HG02981 (cell line): ENCODE data around the gene SMG6.
A peak's percentile ranks its signal among the peaks of the same experiment; 100 is the strongest.

ENCODE experiments used
- ATAC-seq: cut with Tn5 transposase; IDR thresholded peaks from one replicate; pipeline ENCODE4 v1.9.1; 2021; ENCODE audit warnings: mild to moderate bottlenecking, moderate library complexity; ENCODE audit not compliant: unreplicated experiment

SMG6 gene

GRCh38 chr17:2110436-2110835, 193.1 kb downstream of the SMG6 start:
- no peak for ATAC-seq

- ATAC-seq = no peak
Observed at GRCh38 chr17:2108170-2108569, 195.4 kb downstream of the SMG6 start.

- no peak for ATAC-seq
Observed at GRCh38 chr17:2107506-2107905, 196.1 kb downstream of the SMG6 start.

GRCh38 chr17:2107050-2107449, 196.5 kb downstream of the SMG6 start:
- ATAC-seq = no peak

GRCh38 chr17:2106308-2106955, 197.2 kb downstream of the SMG6 start:
- no peak for ATAC-seq

GRCh38 chr17:2105663-2106062, 197.9 kb downstream of the SMG6 start:
- ATAC-seq = no peak

GRCh38 chr17:2102931-2103809, 200.4 kb downstream of the SMG6 start:
- ATAC-seq = no peak

- ATAC-seq = no peak
Observed at GRCh38 chr17:2101448-2102257, 201.9 kb downstream of the SMG6 start.

GRCh38 chr17:2095536-2095910, 208.1 kb downstream of the SMG6 start:
- no peak for ATAC-seq

GRCh38 chr17:2094891-2095535, 208.6 kb downstream of the SMG6 start:
- ATAC-seq = no peak

GRCh38 chr17:2093349-2093748, 210.2 kb downstream of the SMG6 start:
- no peak for ATAC-seq

- no peak for ATAC-seq
Observed at GRCh38 chr17:2092253-2092652, 211.3 kb downstream of the SMG6 start.

GRCh38 chr17:2090804-2091534, 212.6 kb downstream of the SMG6 start:
- ATAC-seq = no peak

- ATAC-seq = no peak
Observed at GRCh38 chr17:2090210-2090641, 213.4 kb downstream of the SMG6 start.

GRCh38 chr17:2089021-2089422, 214.6 kb downstream of the SMG6 start:
- peak; percentile 7 for ATAC-seq

- no peak for ATAC-seq
Observed at GRCh38 chr17:2087597-2088211, 215.9 kb downstream of the SMG6 start.

- no peak for ATAC-seq
Observed at GRCh38 chr17:2086306-2086705, 217.3 kb downstream of the SMG6 start.

GRCh38 chr17:2085648-2085949, 218.0 kb downstream of the SMG6 start:
- no peak for ATAC-seq

GRCh38 chr17:2084766-2085647, 218.6 kb downstream of the SMG6 start:
- no peak for ATAC-seq
